Dermis blood vessel endothelial cell (primary cell): ENCODE measurements around the gene PYGO2. TPM values are rescaled to one million over a fixed set of nuclear protein-coding genes. Genes with fewer than 3 reads are reported as not detected.

Source experiments
- DNase-seq: peaks from one replicate; pipeline ENCODE4 v3.0.0; 2010
- total RNA-seq: library from RNA; depleted of rRNA; stranded (reverse); fragments of >200 nt; gene quantifications from 2 replicates; pipeline ENCODE4 v1.2.3, GENCODE V29; 2014

The PYGO2 gene, protein sequence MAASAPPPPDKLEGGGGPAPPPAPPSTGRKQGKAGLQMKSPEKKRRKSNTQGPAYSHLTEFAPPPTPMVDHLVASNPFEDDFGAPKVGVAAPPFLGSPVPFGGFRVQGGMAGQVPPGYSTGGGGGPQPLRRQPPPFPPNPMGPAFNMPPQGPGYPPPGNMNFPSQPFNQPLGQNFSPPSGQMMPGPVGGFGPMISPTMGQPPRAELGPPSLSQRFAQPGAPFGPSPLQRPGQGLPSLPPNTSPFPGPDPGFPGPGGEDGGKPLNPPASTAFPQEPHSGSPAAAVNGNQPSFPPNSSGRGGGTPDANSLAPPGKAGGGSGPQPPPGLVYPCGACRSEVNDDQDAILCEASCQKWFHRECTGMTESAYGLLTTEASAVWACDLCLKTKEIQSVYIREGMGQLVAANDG
- 7.1 and 10.0 TPM in 2 replicates for total RNA-seq

DNA sequence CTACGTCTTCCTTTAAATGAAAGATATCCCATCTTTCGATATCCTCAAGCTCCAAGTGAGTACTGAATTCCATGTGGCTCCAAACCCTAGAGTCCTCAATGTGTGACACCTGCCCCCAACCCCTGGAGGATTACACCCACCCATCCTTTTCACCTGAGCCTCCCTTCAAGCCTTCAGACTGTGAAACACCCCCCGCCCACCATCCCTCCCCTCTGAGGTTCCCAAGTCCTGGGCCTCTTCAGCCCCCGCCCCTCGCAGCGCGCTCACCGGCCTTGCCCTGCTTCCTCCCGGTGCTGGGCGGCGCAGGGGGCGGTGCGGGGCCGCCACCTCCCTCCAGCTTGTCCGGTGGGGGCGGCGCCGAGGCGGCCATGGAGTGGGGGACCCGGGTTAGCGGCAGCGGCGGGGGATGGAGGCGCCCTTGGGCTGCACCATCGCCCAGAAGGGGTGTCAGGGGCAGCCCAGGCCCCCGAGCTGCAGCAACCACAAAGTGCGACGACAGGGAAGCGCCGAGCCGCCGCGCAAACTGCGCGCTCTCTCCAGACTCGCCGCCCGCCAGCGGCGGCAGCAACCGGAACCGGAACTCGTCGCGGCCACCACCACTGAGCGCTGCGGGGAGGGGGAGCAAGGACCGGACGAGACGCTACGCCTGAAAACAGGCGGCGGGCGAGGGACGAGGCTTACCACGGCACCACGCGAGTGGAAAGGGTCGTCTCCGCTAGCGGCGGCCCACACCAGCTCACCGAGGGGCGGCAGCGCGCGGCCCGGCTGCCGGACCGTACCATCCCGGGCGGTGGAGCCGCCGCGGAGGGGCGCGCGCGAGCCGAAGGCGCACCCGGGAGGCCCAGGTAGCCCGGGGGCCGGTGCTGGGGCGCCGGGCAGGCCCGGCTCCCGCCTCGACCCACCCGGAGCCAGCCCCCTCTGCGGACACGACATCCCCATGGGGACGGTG lies at the start of gene PYGO2:
TSS of gene PYGO2 (minus strand) at position 576 of the 949 bp plus-strand sequence. CDS start at position 370, 206 bp downstream.
- DNase-seq: peak; percentile 82

DNA sequence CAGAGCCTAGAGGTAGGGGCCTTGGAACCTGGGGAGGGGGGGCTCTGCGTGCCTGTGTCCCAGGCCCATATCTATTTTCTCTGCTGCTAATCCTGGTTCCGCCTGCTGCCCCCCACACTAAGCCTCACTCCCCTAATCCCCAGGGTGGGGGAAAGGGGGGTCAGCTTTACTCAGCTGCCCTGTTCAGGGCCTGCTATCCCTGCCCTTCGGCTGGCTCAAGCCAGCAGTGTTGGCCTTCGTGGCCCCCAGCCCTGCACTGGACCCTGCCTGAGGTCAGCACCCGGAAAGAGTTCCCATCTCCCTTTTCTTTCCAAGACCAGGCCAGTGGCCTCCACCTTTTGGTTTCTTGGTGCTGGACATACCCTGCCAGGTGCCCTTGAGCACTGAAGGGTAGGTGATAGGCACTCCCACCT lies 49.4 kb upstream of the PYGO2 start:
- DNase-seq: no peak

DNA sequence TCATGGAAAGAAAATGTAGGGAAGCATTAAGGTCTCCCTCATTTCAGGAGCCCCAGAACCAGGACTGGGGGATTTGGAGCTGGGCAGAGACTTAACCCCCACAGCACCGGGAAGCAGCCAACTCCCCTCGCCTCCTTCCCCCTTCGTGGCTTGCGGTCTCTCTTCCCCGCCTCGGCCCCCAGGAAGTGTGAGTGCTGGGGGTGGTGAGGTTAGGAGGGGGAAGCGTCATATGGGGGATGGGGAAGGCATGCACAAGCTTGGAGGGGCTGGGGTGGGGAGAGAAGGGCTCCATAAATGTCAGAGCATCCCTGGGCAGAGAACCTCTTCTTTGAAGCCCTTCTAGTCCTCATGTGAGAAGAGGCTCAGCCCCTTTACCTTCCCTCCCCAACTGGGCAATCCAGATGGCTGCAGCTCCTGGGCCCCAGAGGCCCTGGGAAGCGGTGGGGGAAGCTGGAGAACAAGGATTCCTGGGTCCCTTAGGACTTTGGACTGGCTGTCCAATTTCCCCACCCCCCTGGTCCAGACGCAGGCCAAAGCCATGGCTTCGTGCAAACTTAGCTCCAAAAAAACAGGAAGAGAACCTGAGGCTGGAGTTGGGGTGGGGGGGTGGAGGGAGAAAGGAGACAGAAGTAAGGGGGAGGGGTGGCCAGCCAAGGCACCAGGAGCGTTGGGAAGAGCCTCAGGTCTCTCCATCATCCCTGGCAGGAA lies 48.8 kb upstream of the PYGO2 start:
- DNase-seq: no peak

DNA sequence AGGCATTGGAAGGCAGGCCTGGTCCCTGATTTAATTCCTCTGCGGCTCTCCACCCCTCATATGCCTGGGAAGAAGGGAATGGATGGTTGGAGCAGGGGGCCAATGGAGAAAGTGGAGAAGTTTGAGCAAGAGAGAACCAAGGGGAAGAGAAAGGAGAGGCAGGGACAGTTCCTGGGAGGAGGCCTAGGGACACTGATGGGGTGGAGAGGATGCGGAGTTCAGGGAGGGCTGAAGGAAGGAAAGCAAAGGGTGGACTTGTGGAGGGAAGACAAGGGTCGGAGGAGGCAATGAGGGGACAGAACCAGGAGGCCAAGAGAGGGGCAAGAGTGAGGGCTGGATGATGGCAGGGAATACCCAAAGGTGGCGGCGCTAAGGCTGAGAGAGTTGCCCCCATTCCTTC lies 48.2 kb upstream of the PYGO2 start:
- DNase-seq: no peak

DNA sequence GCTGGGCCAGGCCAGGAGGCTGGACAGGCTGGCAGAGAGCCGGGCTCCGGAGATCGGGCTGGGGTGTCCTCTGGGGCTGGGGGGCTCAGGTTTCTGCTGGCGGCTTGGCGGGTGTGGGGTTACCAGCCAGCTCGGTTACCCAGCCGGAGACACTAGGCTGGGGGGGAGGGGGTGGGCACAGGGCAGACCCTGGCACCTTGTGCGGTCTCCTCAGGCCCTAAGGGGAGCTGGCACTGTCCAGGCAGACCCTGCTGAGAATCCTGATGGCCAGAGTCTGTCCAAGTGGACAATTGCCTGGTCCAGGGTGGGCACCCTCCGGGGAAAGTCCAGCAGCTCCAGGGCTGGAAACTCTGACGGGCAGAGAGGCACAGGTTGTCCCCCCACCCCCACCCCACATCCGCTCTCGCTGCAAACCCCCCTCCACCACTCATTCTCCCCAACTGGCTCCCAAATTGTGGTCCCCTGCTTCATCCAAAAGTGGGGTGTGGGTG lies 47.7 kb upstream of the PYGO2 start:
- no peak for DNase-seq

DNA sequence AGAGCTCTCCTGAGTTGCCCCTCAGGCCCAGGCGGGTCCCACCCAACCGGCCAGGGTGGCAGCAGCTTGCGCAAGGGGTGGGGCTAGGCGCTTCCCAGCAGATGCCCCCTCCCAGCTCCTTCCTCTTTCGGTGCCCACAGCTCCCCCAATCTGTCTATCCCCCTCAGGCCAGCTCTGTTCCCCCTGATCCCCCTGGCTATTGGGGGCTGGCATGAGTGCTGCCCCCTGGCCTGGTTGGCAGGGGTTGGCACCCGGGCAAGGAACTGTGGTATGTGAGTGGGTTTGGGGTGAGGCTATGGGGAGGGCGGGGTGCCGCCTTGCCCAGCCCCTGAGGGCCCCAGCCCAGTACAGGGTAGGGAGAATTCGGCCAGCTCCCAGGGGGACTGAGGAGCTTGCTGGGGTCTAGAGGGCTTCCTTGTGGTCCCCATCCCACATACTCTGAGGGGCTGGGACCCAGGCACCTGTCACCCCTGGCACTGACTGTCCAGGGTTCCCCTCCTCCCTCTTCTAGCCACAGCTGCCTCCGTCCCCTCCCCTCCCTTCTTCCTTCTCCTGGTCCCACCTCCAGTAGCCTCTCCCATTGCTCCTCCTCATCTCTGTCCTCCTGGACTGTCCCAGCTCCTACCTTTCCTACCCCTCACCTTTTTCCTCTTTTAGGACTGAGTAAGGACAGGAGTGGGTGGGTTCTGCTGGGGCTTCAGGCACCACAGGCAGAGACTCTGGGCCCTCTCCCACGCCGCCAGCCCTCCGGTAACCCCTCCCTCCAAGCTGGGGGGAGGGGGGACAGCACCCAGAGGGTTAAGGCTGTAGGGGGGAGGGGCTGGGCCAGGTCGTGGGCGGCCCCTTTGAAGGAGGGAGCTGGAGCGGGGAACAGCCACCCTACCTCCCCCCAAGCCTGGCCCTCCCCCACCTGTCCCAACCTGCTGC lies 46.7 kb upstream of the PYGO2 start:
- no peak for DNase-seq

DNA sequence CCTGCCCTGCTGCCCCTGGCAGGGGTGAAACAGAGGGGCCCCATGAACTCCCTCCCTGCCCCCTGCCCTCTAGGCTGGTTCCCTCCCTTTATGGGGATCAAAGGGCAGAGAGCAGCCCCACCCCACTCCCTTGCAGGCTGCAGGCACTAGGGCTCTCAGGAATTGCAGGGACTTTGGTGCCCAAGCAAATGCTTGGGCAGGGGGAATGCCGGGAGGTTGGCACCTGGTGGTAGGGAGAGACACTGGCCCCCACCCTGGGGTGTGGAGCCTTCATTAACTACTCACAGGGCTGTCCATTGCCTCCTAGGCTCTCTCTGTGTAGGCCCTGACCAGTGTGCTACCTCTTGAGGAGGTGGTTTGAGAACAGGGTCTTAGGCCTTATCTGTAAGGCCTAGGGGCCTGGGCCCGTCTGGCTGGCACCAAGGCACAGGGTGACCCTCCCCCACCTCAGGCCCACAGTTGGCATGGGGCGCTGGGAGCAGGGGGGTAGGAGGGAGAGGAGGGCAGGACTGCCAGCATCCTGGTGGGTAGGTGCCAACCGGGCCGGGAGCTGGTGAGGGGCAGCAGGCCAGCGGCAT lies 45.8 kb upstream of the PYGO2 start:
- DNase-seq: no peak

DNA sequence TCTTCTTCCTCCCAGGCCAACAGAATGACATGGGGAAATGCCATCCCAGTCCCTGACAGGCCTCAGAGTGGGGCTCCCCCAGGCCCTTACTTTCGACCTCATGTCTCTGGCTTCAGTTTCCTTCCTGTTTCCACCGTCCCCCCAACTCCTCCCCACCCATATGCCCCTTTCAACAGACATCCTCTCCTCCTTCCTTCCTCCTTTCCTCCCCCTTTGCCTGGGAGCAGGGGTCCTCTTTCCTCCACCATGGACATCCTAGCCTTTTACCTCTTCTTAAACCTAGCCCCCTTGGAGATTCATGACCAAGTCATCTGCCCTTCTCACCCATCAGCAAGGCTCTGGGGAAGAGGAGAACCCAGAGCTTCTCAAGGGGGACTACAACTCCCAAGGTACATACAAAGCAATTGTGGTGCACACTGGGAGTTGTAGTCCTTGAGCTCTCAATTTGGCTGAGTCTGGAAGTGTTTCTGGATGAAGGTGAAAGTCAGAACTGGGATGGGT lies 45.1 kb upstream of the PYGO2 start:
- DNase-seq: peak; percentile 34

DNA sequence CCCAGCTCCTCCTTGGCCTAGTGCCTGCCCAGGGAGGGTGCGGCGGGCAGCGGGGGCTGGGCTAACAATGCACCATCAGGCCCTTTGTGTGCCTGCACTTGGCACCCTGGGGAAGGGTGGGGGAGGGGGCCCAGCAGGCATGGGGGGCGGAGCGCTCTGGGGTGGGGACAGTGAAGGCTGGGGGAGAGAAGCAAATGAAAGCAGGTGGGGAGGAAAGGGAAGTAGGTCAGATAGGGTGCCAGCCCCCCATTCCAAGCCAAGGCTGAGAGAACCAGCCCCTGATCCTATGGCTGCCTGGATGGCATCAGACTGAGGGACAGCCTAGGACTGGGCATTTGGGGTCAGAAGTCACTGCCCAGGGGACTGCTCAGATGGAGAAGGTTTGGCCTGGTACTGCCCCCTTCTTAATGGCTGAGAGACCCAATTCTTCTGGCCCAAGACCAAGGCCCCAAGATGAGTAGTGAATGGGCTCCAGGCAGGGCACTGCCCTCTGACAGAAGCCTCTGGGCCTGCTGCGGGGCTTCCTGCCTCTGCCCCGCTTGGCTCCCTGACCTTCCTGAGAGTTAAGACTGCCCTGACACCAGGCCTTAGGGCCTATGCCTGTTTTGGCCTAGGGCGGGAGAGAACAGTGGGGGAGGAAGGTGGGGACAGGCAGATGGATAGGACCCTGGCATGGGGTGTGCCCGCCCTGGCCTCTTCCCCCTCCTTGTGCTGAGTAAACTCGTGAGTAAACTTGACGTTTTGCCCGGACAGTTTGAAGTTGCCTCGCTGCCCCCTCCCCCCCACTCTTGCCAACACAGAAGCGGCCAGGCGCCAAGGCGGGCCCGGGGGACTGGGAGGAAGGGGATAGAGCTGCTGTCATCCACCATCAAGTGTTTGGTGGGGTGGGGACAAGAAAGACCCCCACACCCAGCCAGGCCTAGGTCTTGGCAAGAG lies 43.8 kb upstream of the PYGO2 start:
- DNase-seq: no peak

DNA sequence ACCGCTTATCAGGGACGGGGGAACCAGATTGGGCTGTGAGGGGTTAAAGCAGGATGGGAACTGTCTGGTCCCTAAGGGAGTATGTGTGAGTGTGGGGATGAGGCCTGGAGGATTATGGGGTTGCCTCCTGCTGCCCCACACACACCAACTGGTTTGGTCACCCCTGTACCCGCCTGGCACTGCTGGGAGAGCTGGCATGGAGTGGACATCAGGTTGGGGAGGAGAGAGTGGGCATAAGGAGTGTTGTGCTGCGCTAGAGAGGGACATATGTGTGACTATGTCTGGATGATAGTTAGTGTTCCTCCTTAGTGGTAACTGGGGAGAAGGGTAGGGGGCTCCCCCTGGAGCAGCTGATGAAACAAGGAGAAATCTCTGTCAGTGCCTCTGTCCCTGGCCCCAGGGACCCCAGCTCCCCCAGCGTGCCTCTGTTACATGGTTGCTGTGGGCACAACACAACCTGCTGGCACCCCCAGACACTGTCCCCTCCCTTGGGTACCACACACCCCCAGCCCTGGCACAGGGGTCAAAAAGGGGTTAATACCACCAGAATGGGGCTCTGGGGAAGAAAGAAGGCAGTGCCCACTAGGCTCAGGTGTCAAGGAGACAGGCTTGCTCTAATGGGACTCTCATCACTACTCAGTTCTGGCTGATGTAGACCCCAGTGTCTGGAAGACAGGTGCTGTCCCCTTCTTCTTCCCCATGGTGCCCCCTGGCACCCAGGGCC lies 42.9 kb upstream of the PYGO2 start:
- no peak for DNase-seq

DNA sequence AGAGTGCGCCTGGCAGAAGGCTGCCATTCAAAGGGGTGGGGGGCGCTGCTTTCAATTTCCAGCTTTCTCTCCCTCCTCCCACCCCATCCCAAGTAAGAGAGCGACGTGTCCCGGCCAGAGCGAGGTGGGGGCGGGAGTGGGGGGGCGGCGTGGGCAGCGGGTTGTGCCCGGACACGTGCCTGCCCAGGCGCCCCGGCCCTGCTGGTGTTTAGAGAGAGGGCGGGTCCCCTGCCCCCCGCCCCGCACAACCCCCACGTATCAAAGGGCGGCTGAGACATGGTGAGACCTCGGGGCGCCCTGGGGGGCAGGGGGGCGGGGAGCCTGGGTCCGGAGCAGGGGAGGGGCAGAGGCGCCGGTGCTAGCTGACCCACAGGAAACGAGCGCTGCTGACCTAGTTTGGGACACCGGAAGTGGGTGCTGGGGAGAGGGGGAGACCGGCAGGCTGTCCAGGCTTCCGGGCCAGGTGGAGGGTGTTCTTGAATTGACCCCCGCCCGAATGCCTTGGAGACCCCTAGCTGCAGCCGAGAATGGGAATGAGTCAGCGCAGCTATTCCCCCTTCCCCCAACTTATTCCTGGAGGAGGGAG lies 42.3 kb upstream of the PYGO2 start:
- peak; percentile 39 for DNase-seq

DNA sequence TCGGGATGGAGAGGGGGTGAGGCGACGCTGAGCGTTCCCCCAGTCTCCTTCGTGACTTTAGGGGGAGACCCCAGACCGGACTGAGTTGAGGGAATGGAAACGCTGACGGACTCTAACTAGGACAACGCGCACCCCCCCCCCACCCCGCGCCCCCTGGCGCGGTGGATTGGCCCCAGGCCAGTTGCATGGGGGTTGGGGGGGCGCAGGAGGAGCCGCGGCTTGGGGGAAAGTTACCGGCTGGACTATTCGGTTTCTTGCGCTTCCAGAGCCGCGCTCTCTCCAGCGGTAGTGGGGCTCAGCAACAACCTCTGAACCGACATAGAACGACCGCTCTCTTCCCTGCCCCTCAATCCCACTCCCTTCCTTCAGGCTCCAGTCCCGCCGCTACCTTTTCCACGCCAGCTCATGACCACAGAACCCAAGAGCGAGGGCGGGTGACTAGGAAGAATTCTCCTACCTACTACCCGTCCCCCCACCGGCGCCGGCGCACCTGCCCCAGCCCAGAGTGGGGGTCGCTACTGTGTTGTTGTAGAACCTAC lies 41.7 kb upstream of the PYGO2 start:
- peak; percentile 39 for DNase-seq

DNA sequence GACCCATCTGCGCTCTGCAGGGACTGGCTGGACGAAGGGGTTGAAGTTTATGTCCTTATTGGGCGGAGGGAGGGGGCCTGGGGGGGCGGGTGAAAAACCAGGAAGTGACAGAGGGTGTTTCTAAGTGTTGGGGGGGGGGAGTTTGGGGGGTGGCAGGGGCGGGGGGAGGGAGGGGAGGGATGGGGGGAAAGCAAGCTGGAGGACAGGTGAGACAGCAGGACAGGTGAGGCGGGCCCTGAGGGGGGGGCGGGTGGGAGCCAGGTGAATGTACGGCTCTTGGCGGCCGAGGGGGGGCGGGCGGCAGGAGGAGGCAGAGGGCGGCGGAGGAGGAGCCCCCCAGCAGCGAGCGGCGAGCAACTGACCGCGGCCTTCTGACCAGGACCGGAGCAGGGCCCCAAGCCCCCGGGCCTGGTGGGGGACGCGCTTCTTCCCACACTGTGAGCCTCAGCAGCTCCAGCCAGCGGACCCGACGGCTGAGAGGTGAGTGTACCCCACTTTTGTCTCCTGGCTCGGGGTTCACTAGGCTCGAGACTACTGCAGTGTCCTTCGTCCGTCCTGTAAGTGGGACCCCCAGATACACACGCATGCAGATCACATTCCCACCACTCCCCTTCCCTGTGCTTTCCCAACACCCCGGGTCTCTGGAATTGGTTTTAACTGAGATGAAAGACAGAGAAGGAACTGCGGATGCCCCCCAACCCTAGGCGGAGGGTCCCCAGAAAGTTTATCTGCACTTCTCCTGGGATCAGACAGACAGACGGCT lies 41.1 kb upstream of the PYGO2 start, which contains the start of gene ZBTB7B:
TSS of gene ZBTB7B (plus strand) at position 339 of the 763 bp plus-strand sequence. CDS start 11,859 bp downstream, outside the sequence.
- peak; percentile 51 for DNase-seq

DNA sequence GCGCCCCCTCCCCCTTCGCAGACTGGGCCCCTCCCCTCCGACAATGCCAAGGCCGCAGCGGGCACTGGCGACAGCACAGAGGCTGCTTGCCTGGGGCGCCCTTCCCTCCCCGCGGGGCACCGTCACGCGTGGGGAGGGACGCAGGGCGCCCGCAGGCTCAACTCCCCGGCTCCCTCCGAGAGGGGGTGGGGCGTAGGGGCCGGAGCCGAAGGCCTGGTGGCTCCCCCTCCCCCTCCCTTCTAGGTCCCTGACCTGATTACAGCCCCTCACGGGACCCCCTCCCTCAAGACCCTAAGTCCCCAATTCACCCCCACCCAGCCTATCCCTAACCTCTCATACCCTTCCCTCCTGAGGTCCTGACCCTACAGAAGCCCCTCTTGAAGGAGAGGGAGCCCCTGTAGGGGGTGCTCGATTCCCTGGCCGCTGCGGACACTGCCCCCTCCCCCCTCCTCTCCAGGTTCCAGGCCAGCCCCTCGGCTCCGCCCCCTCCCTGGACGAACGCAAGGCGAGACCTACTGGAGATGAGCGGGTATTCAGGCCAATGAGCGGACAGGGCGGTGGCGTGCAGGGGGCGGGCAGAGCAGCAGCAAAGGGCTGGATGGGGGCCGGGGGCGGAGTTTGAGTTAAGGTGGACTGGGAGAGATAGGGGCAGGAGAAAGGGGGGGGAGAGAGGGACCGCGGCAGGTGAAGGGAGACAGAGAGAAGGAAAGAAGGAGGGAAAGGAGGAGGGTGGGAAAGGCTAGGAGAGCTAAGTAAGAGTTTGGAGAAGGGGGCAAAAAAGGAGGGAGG lies 40.3 kb upstream of the PYGO2 start:
- DNase-seq: peak; percentile 100

DNA sequence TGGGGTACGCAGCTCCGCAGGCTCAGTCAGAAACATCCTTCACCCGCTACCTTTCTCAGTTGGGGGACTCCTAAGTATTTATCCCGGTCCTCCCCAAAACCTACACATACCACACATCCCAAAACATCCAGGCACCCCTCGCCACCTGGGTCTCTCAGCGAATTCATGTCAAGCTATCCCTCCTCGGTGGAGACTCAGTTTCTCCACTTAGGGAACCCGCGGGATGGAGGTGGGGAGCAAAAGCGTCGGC lies 39.8 kb upstream of the PYGO2 start:
- DNase-seq: no peak

DNA sequence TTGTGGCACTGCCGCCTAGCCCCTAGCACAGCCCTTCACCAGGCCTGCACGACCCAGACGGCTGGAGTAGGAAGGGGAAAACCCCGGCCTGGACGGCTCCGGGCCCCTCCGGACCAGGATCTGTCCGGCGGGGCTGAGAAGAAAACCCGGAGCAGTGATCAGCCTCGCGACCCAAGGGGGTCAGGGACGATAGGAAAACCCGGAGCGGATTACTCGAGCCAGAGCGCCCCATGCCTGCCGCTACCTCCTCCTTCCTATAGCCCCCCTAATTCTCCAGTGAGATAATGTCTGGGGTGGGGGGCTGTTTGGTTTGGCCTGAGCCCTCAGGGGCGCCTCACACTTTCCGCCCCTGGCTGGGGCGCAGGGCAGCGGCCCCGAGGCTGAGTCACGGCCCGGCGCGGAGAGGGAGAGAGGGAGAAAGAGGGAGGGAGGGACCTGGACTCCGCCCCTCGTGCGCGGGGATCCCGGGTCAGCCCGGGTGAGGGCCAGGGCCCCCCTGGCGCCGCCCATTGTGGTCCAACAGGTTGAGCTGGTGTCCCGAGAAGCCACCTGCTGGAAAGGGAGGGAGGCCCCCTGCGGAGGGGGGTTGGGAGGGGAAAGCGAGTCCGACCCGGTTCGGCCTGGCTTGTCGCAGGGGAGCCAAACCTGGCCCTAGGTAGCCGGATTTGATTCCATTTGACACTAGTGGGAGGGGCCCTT lies 39.3 kb upstream of the PYGO2 start:
- DNase-seq: peak; percentile 88
